Limb (tissue), 2 donors: ENCODE measurements around the gene VPS41.

ENCODE experiments used
- DNase-seq, 2 donors: peaks; one replicate each; pipeline ENCODE4 v3.0.0-alpha.2; 2016; ENCODE audit errors: extremely low spot score in 2 of 2

Gene VPS41

GRCh38 chr7:38736138-38736537, 172.9 kb downstream of the VPS41 start:
- DNase-seq, result peak in 1 of 2 donors; percentile 15

GRCh38 chr7:38731215-38731614, 177.8 kb downstream of the VPS41 start:
- no peak for DNase-seq

DNA sequence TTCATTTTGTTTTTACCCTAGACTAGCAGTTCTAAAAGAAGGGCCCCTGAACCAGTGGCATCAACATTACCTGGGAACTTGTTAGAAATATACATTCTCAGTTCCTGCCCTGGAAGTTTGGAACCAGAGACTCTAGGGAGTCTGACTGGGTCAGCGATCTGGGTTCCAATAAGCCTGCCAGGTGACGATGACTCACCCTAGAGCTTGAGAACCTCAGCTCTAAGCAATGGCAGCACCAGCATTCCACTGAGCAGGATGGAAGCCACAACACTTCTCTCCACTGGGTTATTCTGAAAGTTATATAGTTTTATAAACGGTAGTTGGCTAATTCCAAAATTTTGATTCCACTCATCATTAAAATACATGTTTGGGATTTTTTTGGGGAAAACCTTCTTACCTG, 180.8 kb downstream of the VPS41 start:
- no peak for DNase-seq

- no peak for DNase-seq
Measured at GRCh38 chr7:38727184-38727940, 181.6 kb downstream of the VPS41 start.

GRCh38 chr7:38723327-38723726, 185.7 kb downstream of the VPS41 start:
- DNase-seq, result no peak

- DNase-seq, result no peak
Measured at GRCh38 chr7:38716397-38716796, 192.6 kb downstream of the VPS41 start.

DNA sequence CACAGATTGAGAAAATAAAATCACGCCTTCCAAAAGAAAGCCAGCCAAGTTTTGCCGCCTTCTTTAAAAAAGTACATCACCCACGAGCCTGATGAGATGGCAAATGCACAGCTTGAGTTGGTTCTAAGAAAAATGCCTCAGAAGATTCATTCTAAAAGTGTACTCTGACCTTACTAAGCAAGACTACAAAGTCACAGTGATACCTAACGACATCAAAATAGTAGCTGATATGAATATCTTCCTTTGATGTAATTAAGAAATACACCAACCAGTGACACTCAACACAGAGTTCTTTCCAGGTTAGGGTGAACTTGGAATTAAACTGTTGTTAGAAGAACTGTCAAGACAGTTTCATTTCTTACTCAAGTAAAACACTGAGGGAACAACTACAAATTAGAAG, 199.9 kb downstream of the VPS41 start:
- DNase-seq, result no peak

DNA sequence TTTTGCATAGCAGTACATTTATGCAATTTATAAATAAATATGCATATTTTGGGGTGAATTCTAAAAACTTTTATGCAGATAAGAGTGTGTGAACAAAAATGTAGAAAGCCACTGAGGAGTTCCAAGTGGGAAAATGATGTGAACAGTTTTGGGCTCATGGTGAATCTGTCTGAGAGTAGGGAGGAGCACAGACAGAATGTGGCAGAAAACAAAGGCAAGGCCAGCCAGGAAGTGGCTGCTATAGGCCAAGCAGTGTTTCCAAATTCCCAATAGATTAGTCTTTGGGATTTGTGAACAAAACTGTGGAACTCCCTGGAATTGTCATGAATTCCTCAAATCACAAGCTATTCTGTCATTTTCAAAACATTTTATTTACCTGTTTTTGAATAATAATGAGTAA, 204.2 kb downstream of the VPS41 start:
- DNase-seq, result no peak

GRCh38 chr7:38704041-38704547, 204.9 kb downstream of the VPS41 start:
- no peak for DNase-seq

DNA sequence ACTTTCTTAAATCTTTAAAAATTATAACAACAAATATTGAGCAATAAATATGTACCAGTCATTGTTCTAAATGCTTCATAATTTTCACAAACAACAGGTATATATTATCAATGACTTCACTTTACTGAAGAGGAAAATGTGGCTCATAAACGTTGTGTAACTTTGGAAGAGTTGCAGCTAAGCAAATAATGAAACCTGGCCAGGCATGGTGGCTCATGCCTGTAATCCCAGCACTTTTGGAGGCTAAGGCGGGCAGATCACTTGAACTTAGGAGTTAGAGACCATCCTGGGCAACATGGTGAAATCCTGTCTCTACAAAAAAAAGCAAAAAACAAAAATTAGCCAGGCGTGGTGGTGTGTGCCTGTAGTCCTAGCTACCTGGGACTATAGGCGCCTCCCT, 205.9 kb downstream of the VPS41 start:
- DNase-seq, result no peak

DNA sequence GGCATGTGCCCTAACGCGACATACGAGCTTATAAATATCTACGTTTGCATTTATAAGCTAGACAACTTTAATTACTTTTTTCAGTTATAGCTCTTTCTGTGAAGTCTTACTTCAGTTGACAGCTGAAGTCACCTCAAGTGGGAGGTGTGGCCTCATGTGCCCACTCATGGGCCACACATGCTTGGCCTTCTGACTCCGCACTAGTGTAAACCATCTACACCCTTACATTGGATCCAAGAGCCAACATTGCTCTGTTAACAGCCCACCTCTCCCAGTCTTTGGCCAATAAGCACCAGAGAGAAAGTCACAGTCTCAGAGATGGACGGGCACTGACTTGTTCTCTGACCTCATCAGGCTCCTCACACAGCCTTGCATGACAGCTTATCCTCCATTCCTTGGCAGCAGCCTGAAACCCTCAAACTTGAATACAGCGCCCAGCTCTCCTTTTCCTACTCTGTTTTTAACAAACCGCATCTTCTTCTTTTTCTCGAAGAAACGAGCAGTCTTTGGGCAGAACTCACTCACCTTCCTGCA, 206.9 kb downstream of the VPS41 start:
- no peak for DNase-seq

- DNase-seq, result no peak
Measured at GRCh38 chr7:38700116-38700515, 208.9 kb downstream of the VPS41 start.

- DNase-seq, result no peak
Measured at GRCh38 chr7:38699471-38699870, 209.5 kb downstream of the VPS41 start.

DNA sequence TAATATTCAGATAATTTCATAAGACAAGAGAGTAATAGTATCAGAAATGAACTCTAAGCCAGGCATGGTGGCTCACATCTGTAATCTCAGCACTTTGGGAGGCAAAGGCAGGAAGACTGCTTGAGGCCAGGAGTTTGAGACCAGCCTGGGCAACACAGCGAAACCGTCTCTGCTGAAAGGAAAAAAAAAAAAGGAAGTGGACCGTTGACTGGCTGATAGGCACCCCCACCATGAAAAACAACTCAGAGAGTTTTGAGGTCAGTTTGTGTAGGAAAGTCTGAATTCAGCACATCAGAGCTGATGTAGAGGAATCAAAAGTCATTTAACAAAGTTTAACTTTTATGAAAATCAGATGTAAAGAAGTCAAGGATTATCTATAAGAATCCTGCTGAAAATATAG, 214.7 kb downstream of the VPS41 start:
- no peak for DNase-seq

- DNase-seq, result no peak
Measured at GRCh38 chr7:38686888-38687287, 222.1 kb downstream of the VPS41 start.

GRCh38 chr7:38685851-38686250, 223.1 kb downstream of the VPS41 start:
- DNase-seq, result no peak

DNA sequence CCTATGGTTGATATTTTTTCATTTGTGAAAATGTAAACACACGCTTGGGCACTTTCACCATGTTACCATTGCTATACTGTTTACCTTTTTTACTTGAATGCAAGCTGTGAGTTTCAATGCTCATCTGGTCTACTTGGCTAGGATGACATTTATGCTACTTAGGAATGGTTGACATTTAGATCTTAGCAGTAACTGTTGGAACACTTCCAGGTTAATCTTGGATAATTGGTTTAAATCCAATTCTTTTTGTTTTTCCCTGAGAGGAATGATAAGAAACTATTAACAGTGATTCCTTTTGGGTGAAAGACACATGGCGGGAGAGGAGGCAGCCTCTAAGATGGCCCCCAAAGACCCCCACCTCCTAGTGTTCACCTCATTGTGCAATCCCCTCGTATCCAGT, 226.4 kb downstream of the VPS41 start:
- no peak for DNase-seq

- DNase-seq, result no peak
Measured at GRCh38 chr7:38681882-38682281, 227.1 kb downstream of the VPS41 start.

DNA sequence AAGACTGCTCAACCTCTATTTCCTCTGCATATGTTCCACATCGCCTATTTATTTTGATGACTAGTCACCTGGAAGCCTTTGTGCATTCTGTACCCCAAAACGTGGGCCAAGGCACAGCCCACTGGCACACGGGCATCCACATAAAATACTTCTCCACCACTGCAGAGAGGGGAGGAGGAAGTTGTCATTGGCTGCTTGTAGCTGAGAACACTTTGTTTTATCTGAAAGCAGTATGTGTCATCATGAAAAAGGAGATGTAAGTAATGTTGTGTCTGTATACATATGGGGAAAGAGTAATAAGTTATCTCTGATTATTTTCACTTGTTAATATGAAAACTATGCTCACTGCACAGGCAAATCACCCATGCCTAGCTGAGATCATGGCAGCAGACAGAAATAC, 229.6 kb downstream of the VPS41 start:
- DNase-seq, result no peak

- no peak for DNase-seq
Measured at GRCh38 chr7:38678698-38679054, 230.3 kb downstream of the VPS41 start.

- no peak for DNase-seq
Measured at GRCh38 chr7:38677981-38678697, 230.9 kb downstream of the VPS41 start.

GRCh38 chr7:38675494-38676106, 233.4 kb downstream of the VPS41 start:
- DNase-seq, result peak in 1 of 2 donors; percentile 8
